Suprapubic skin (tissue), 4 donors: ENCODE measurements around the gene IGFBP5.

ENCODE experiments used
- EP300 ChIP-seq: sonication (generic); formaldehyde crosslinking; IDR thresholded peaks from one replicate; pipeline ENCODE4 v1.6.1; 2017; ENCODE audit warnings: antibody characterized with exemption
- POLR2A ChIP-seq, 2 donors: fragments of 450-650 bp; IDR thresholded peaks; one replicate each; pipeline ENCODE4 v1.6.1; 2017; ENCODE audit warnings: antibody characterized with exemption in 2 of 2, mild to moderate bottlenecking in 2 of 2, moderate library complexity in 2 of 2
- POLR2AphosphoS5 ChIP-seq, 3 donors: sonication (generic); formaldehyde crosslinking; IDR thresholded peaks; one replicate each; pipeline ENCODE4 v1.6.1; 2017; ENCODE audit warnings: antibody characterized with exemption in 3 of 3
- TF ChIP-seq, protein P1 (sequence below), 2 donors: fragments of 200-600 bp in 1 of 2; fragments of 450-650 bp in 1 of 2; sonication (generic) in 1 of 2; IDR thresholded peaks; one replicate each; pipeline ENCODE4 v1.5.1; 2016 to 2019; ENCODE audit warnings: antibody characterized with exemption in 2 of 2, mild to moderate bottlenecking in 1 of 2, moderate library complexity in 1 of 2

DNA sequence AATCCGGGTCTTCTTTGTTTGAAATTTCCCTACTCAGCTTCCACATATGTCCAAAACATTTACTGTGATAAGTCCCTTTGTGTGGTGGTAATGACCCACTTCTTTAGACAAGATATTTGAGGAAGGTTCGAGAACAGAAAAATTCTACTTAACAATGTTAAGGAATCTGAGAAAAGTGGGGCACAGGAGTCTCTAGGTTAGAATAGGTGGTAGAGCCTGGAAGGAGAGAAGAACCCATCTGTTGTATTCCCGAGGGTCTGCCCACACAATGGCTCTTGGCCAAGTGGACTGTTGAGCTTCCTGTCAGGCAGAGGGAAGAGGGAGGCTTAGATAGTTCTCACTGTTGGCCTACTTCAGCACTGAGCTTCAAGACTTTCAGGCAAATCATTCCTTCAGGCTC lies 57.9 kb downstream of the IGFBP5 start:
- TF ChIP-seq, protein P1, sequence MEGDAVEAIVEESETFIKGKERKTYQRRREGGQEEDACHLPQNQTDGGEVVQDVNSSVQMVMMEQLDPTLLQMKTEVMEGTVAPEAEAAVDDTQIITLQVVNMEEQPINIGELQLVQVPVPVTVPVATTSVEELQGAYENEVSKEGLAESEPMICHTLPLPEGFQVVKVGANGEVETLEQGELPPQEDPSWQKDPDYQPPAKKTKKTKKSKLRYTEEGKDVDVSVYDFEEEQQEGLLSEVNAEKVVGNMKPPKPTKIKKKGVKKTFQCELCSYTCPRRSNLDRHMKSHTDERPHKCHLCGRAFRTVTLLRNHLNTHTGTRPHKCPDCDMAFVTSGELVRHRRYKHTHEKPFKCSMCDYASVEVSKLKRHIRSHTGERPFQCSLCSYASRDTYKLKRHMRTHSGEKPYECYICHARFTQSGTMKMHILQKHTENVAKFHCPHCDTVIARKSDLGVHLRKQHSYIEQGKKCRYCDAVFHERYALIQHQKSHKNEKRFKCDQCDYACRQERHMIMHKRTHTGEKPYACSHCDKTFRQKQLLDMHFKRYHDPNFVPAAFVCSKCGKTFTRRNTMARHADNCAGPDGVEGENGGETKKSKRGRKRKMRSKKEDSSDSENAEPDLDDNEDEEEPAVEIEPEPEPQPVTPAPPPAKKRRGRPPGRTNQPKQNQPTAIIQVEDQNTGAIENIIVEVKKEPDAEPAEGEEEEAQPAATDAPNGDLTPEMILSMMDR (IDR thresholded peaks at IDR 0.05) = no peak
- TF ChIP-seq POLR2A (IDR thresholded peaks at IDR 0.05) = no peak
- TF ChIP-seq EP300 = no peak
- TF ChIP-seq POLR2AphosphoS5 (IDR thresholded peaks at IDR 0.05) = no peak
